WTC11 (cell line): ENCODE data around the gene GTF3C4. TPM values are rescaled to one million over a fixed set of nuclear protein-coding genes. Genes with fewer than 3 reads are reported as not detected.

ENCODE experiments used
- ATAC-seq: fragments of 200-7000 bp; cut with Tn5 transposase; 2 replicates; pipeline ENCODE4 v1.10.0; 2021; ENCODE audit warnings: mild to moderate bottlenecking, moderate library complexity
- CTCF ChIA-PET: fragments of 300-600 bp; sonication (Branson Sonifier 250); formaldehyde crosslinking; loops from one replicate; lab custom pipeline; 2021; ENCODE audit warnings: antibody characterized with exemption; lab: Charles Lee
- POLR2A ChIA-PET: fragments of 350-600 bp; sonication (Branson Sonifier 250); formaldehyde crosslinking; loops from one replicate; lab custom pipeline; 2021; ENCODE audit warnings: antibody characterized with exemption; lab: Charles Lee
- DNase-seq: peaks from one replicate; pipeline ENCODE4 v3.0.0; 2021; ENCODE audit warnings: low spot score
- H3K27ac Mint-ChIP-seq: 2 replicates; pipeline ENCODE4 v1.8.0; 2021; ENCODE audit warnings: mixed read lengths
- H3K27me3 Mint-ChIP-seq: 2 replicates; pipeline ENCODE4 v1.8.0; 2021; ENCODE audit warnings: low read depth, mild to moderate bottlenecking, moderate library complexity, mixed read lengths
- H3K36me3 Mint-ChIP-seq: 2 replicates; pipeline ENCODE4 v1.8.0; 2021; ENCODE audit warnings: mixed read lengths
- H3K4me1 Mint-ChIP-seq: 2 replicates; pipeline ENCODE4 v1.8.0; 2022; ENCODE audit warnings: mixed read lengths
- H3K4me3 Mint-ChIP-seq: 2 replicates; pipeline ENCODE4 v1.8.0; 2021; ENCODE audit warnings: mild to moderate bottlenecking, moderate library complexity, mixed read lengths
- H3K9me3 Mint-ChIP-seq: 2 replicates; pipeline ENCODE4 v1.8.0; 2021; ENCODE audit warnings: mixed read lengths
- ELF4 ChIP-seq: sonication (generic); formaldehyde crosslinking; IDR thresholded peaks from 2 replicates; pipeline ENCODE4 v1.8.1; 2022; ENCODE audit warnings: low read depth, mild to moderate bottlenecking, moderate library complexity, missing genetic modification reagents
- ETV6 ChIP-seq: sonication (generic); formaldehyde crosslinking; IDR thresholded peaks from 2 replicates; pipeline ENCODE4 v1.8.1; 2022; ENCODE audit warnings: mild to moderate bottlenecking, missing genetic modification reagents
- FOXP4 ChIP-seq: sonication (generic); formaldehyde crosslinking; IDR thresholded peaks from 2 replicates; pipeline ENCODE4 v1.8.0; 2022; ENCODE audit warnings: mild to moderate bottlenecking, missing genetic modification reagents
- GABPB1 ChIP-seq: sonication (generic); formaldehyde crosslinking; IDR thresholded peaks from 2 replicates; pipeline ENCODE4 v1.8.1; 2023; ENCODE audit warnings: mild to moderate bottlenecking, missing genetic modification reagents
- HMGA2 ChIP-seq: fragments of 250-450 bp; sonication (Bioruptor Pico); IDR thresholded peaks from 2 replicates; pipeline ENCODE4 v1.4.0; 2021; ENCODE audit warnings: mild to moderate bottlenecking, moderate library complexity
- MYBL2 ChIP-seq: sonication (generic); formaldehyde crosslinking; IDR thresholded peaks from 2 replicates; pipeline ENCODE4 v1.8.1; 2023; ENCODE audit warnings: mild to moderate bottlenecking, moderate library complexity, missing genetic modification reagents
- NFYB ChIP-seq: sonication (generic); formaldehyde crosslinking; conservative IDR thresholded peaks from 2 replicates; pipeline ENCODE4 v1.8.0; 2022; ENCODE audit warnings: low read depth, missing genetic modification reagents
- NR3C1 ChIP-seq: sonication (generic); formaldehyde crosslinking; conservative IDR thresholded peaks from 2 replicates; pipeline ENCODE4 v1.8.1; 2023; ENCODE audit warnings: low read depth, mild to moderate bottlenecking, missing genetic modification reagents
- RORB ChIP-seq: fragments of 250-450 bp; sonication (Bioruptor Pico); IDR thresholded peaks from 2 replicates; pipeline ENCODE4 v1.9.0; 2021; ENCODE audit warnings: mild to moderate bottlenecking
- TEAD1 ChIP-seq: sonication (generic); formaldehyde crosslinking; IDR thresholded peaks from 2 replicates; pipeline ENCODE4 v1.8.0; 2022; ENCODE audit warnings: mild to moderate bottlenecking, missing genetic modification reagents
- TP53 ChIP-seq: sonication (generic); formaldehyde crosslinking; IDR thresholded peaks from 2 replicates; pipeline ENCODE4 v1.8.1; 2023; ENCODE audit warnings: mild to moderate bottlenecking, missing genetic modification reagents
- ZNF263 ChIP-seq: sonication (generic); formaldehyde crosslinking; IDR thresholded peaks from 2 replicates; pipeline ENCODE4 v1.8.1; 2022; ENCODE audit warnings: low read depth, mild to moderate bottlenecking, moderate library complexity, missing genetic modification reagents
- ZNF425 ChIP-seq: fragments of 250-450 bp; sonication (Bioruptor Pico); conservative IDR thresholded peaks from 2 replicates; pipeline ENCODE4 v1.9.0; 2021; ENCODE audit warnings: mild to moderate bottlenecking
- total RNA-seq: library from RNA; stranded (reverse); gene quantifications from 3 replicates; pipeline ENCODE4 v1.2.3, GENCODE V29; 2021
- TF ChIP-seq, protein P1 (sequence below): sonication (generic); formaldehyde crosslinking; IDR thresholded peaks from 2 replicates; pipeline ENCODE4 v1.8.1; 2023; ENCODE audit warnings: mild to moderate bottlenecking, missing genetic modification reagents
- TF ChIP-seq, protein P2 (sequence below): sonication (generic); formaldehyde crosslinking; IDR thresholded peaks from 2 replicates; pipeline ENCODE4 v1.8.1; 2022; ENCODE audit warnings: mild to moderate bottlenecking, moderate library complexity, missing genetic modification reagents
- TF ChIP-seq, protein P3 (sequence below): fragments of 250-450 bp; sonication (Bioruptor Pico); IDR thresholded peaks from 2 replicates; pipeline ENCODE4 v2.1.2; 2022; ENCODE audit warnings: mild to moderate bottlenecking, moderate library complexity
- TF ChIP-seq, protein P4 (sequence below): sonication (generic); formaldehyde crosslinking; IDR thresholded peaks from 2 replicates; pipeline ENCODE4 v1.8.1; 2023; ENCODE audit warnings: mild to moderate bottlenecking, missing genetic modification reagents, moderate library complexity
- TF ChIP-seq, protein P5 (sequence below): sonication (generic); formaldehyde crosslinking; IDR thresholded peaks from 2 replicates; pipeline ENCODE4 v1.8.0; 2023; ENCODE audit warnings: mild to moderate bottlenecking, missing genetic modification reagents

Gene GTF3C4
- total RNA-seq, 1 experiment from 2014 or later = 31.6 TPM

DNA sequence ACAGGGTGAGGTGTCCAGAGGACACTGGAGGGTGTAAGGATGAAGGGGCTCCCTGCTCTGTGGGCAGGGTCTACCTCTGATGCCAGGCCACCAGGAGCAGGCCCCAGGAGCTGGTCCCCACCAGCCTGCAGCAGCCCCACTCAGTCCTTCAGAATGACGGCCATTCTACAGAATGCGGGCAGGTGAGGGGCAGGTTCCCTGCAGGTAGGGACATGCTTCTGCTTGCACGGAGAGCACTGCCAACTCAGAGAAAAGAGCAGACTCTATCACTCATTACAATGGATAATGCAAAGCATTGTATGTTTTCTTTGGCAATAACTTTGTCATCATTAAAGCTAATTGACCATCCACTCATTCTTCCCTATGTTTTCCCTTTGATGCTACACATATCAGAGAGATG is 39.5 kb upstream of the GTF3C4 start (continued):
- TF ChIP-seq, protein P1, sequence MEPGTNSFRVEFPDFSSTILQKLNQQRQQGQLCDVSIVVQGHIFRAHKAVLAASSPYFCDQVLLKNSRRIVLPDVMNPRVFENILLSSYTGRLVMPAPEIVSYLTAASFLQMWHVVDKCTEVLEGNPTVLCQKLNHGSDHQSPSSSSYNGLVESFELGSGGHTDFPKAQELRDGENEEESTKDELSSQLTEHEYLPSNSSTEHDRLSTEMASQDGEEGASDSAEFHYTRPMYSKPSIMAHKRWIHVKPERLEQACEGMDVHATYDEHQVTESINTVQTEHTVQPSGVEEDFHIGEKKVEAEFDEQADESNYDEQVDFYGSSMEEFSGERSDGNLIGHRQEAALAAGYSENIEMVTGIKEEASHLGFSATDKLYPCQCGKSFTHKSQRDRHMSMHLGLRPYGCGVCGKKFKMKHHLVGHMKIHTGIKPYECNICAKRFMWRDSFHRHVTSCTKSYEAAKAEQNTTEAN (CRISPR knock-in tag) = no peak
- TF ChIP-seq FOXP4 (CRISPR knock-in tag) = no peak
- no peak for TF ChIP-seq TP53 (CRISPR knock-in tag)
- no peak for TF ChIP-seq ETV6 (CRISPR knock-in tag)
- no peak for TF ChIP-seq ZNF263 (CRISPR knock-in tag)
- TF ChIP-seq ELF4 (CRISPR knock-in tag) = no peak
- no peak for TF ChIP-seq NR3C1 (CRISPR knock-in tag)
- TF ChIP-seq, protein P2, sequence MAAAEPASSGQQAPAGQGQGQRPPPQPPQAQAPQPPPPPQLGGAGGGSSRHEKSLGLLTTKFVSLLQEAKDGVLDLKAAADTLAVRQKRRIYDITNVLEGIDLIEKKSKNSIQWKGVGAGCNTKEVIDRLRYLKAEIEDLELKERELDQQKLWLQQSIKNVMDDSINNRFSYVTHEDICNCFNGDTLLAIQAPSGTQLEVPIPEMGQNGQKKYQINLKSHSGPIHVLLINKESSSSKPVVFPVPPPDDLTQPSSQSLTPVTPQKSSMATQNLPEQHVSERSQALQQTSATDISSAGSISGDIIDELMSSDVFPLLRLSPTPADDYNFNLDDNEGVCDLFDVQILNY (CRISPR knock-in tag) = no peak
- TF ChIP-seq GABPB1 (CRISPR knock-in tag) = no peak
- TF ChIP-seq, all 79 proteins: peak for 0

- peaks cover 16% of the 10 kb centered on the region for H3K4me1 Mint-ChIP-seq
- H3K4me3 Mint-ChIP-seq = no peak overlapping the region
- H3K36me3 Mint-ChIP-seq = peaks cover 29% of the 10 kb centered on the region
- H3K9me3 Mint-ChIP-seq = no peaks in the 10 kb centered on the region
- H3K27me3 Mint-ChIP-seq = no peaks in the 10 kb centered on the region
- POLR2A ChIA-PET = no interaction called here
- CTCF ChIA-PET = no interaction called here
- H3K27ac Mint-ChIP-seq = no peak overlapping the region; the same call in 1 of the 2 replicates
- DNase-seq = no peak
- no peak for ATAC-seq
- TF ChIP-seq NFYB (CRISPR knock-in tag) (no peak), HMGA2 (no peak), ZNF425 (no peak), MYBL2 (CRISPR knock-in tag) (no peak), ETV6 (CRISPR knock-in tag) (no peak), RORB (no peak), TEAD1 (CRISPR knock-in tag) (no peak)
- TF ChIP-seq, protein P3, sequence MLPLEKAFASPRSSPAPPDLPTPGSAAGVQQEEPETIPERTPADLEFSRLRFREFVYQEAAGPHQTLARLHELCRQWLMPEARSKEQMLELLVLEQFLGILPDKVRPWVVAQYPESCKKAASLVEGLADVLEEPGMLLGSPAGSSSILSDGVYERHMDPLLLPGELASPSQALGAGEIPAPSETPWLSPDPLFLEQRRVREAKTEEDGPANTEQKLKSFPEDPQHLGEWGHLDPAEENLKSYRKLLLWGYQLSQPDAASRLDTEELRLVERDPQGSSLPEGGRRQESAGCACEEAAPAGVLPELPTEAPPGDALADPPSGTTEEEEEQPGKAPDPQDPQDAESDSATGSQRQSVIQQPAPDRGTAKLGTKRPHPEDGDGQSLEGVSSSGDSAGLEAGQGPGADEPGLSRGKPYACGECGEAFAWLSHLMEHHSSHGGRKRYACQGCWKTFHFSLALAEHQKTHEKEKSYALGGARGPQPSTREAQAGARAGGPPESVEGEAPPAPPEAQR (CRISPR knock-in tag) = no peak
- TF ChIP-seq, protein P4, sequence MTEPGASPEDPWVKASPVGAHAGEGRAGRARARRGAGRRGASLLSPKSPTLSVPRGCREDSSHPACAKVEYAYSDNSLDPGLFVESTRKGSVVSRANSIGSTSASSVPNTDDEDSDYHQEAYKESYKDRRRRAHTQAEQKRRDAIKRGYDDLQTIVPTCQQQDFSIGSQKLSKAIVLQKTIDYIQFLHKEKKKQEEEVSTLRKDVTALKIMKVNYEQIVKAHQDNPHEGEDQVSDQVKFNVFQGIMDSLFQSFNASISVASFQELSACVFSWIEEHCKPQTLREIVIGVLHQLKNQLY (CRISPR knock-in tag) = no peak
- TF ChIP-seq, protein P5, sequence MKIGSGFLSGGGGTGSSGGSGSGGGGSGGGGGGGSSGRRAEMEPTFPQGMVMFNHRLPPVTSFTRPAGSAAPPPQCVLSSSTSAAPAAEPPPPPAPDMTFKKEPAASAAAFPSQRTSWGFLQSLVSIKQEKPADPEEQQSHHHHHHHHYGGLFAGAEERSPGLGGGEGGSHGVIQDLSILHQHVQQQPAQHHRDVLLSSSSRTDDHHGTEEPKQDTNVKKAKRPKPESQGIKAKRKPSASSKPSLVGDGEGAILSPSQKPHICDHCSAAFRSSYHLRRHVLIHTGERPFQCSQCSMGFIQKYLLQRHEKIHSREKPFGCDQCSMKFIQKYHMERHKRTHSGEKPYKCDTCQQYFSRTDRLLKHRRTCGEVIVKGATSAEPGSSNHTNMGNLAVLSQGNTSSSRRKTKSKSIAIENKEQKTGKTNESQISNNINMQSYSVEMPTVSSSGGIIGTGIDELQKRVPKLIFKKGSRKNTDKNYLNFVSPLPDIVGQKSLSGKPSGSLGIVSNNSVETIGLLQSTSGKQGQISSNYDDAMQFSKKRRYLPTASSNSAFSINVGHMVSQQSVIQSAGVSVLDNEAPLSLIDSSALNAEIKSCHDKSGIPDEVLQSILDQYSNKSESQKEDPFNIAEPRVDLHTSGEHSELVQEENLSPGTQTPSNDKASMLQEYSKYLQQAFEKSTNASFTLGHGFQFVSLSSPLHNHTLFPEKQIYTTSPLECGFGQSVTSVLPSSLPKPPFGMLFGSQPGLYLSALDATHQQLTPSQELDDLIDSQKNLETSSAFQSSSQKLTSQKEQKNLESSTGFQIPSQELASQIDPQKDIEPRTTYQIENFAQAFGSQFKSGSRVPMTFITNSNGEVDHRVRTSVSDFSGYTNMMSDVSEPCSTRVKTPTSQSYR (CRISPR knock-in tag) = no peak
These were observed 39.0 kb upstream of the GTF3C4 start for GRCh38 chr9:132631280-132631679.
